Stimulated activated CD4-positive, alpha-beta T cell treated with anti-CD3 and anti-CD28 coated beads, Interleukin-4, amount 100 ng/mL, for 1 hour (primary cell): ENCODE measurements around the gene FLYWCH1.
A peak's percentile ranks its signal among the peaks of the same experiment; 100 is the strongest.

Experiments
- DNase-seq: peaks from one replicate; pipeline ENCODE4 v3.0.0-alpha.2; 2020

Gene FLYWCH1

DNA sequence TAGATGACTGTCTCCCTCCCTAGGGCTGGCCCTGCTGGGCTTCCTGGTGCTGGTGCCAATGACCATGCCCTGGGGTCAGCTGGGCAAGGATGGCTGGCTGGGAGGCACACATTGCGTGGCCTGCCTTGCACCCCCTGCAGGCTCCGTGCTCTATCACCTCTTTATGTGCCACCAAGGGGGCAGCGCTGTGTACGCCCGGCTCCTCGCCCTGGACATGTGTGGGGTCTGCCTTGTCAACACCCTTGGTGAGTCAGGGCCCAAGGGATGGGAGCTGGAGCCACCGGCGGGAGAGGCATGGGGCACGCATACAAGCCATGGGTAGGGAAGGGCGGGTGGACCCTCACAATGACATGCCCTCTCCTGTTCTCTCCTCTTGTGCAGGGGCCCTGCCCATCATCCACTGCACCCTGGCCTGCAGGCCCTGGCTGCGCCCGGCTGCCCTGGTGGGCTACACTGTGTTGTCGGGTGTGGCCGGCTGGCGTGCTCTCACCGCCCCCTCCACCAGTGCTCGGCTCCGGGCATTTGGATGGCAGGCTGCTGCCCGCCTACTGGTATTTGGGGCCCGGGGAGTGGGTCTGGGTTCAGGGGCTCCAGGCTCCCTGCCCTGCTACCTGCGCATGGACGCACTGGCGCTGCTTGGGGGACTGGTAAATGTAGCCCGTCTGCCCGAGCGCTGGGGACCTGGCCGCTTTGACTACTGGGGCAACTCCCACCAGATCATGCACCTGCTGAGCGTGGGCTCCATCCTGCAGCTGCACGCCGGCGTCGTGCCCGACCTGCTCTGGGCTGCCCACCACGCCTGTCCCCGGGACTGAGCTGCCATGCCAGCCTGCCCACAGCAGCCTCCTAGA is 59.6 kb downstream of the FLYWCH1 start:
- DNase-seq, result no peak

GRCh38 chr16:2971985-2972784 is 60.5 kb downstream of the FLYWCH1 start:
- no peak for DNase-seq

- no peak for DNase-seq
Measured at GRCh38 chr16:2973093-2973492, 61.4 kb downstream of the FLYWCH1 start.

GRCh38 chr16:2973605-2974318 is 62.0 kb downstream of the FLYWCH1 start:
- DNase-seq, result no peak

DNA sequence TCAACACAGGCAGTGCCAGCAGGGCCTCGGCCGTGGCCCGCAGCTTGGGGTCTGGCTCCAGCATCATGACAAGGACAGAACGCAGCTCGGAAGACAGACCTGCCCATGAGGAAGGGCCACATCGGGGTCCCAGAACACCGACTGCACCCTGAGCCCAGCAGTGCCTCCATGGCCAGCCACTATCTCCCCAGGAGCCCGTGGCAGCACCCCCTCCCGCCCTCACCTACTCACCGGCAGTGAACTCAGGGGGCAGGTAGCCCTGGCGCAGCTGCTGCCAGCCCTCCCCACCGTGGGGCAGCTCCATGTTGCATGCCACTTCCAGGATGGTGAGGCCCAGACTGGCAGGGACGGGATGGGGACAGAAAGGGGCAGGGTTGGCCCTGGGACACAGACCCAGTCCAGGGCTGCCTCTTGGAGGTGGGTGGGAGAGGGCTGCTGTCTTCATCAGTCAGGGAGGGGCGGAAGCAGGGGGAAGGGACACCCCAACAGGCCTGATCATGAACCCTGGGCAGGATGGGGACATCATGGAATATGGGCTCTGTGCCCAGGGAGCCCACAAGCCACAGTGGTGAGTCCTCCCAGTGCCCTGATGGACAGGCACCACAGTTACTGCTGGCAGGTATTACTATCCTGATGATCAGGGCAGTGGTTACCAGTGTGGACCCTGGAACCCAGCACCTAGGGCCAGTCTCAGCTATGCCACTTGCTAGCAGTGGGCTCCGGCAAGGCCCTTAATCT is 62.8 kb downstream of the FLYWCH1 start:
- no peak for DNase-seq

GRCh38 chr16:2975161-2975795 is 63.5 kb downstream of the FLYWCH1 start:
- no peak for DNase-seq

- DNase-seq, result no peak
Measured at GRCh38 chr16:2976201-2976600, 64.5 kb downstream of the FLYWCH1 start.

DNA sequence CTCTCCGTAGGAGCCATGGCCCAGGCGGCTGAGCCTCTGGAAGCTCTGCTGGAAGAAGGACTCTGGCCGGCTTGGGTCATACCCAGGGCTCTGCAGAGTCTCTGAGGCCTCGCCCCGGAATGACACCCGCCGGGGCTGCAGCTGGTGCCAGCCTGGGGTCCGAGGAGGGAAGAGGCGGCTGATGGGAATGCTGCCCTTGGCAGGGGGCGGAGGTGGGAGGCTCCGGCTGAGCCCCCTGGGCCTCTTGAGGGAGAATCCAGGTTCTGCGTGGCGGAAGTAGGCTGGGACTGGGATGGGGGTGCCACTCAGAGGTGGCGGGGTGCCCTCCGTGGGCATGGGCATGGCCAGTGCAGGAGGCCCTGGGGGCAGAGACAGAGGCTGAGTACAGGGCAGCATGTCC is 64.9 kb downstream of the FLYWCH1 start:
- no peak for DNase-seq

DNA sequence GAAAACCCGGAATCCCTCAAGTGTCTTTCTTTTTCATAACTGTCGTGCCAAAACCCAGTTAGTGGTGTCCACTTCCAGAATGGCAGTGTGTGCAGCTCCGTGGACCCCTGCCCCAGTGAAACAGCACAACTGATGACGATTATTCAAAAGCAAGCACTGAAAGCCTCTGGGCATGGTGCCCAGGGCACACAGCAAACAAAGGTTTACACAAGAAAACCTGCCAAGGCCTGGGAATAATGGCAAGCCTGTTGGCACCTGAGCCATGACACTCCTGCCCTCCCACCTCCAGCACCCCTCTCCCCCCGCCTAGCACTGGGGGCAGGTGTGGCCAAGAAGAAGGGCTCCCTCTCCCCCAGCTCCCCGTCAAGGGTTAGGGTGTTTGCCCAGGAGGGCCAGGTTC is 65.7 kb downstream of the FLYWCH1 start:
- no peak for DNase-seq

- no peak for DNase-seq
Measured at GRCh38 chr16:2979669-2980226, 68.0 kb downstream of the FLYWCH1 start.

GRCh38 chr16:2980227-2981176 is 68.8 kb downstream of the FLYWCH1 start, which contains the start of gene PKMYT1:
TSS of gene PKMYT1 (minus strand) at chr16:2980446. CDS start at chr16:2979657, 789 bp downstream.
- peak; percentile 97 for DNase-seq

DNA sequence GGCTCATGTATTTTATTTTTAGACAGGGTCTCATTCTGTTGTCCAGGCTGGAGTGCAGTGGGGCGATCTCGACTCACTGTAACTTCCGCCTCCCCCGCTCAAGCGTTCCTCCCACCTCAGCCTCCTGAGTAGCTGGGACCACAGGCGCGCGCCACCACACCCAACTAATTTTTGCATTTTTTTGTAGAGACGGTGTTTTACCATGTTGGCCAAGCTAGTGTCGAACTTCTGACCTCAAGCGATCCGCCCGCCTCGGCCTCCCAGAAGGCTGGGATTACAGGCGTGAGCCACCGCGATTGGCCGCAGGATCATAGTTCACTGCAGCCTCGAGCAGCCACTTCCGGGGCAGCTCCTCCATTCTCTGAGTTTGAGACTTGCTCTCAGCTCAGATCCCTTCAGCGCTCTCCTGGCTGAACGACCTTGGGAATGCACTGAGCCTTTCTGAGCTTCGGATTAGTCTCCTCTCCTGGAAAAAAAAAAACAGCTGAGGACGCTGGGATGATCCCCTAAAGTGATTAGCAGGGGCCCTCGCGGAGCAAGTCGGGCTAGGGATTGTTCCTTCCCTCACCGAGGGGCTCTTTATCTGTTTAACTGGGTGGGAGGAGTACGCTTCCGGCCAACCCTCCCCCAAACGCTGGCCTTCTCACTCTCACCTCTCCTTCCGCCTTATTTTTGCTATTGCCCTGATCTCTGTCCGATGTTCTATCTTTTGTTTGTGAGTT is 69.6 kb downstream of the FLYWCH1 start:
- DNase-seq, result no peak

- DNase-seq, result no peak
Measured at GRCh38 chr16:2981899-2982250, 70.1 kb downstream of the FLYWCH1 start.

- no peak for DNase-seq
Measured at GRCh38 chr16:2982402-2982801, 70.7 kb downstream of the FLYWCH1 start.

DNA sequence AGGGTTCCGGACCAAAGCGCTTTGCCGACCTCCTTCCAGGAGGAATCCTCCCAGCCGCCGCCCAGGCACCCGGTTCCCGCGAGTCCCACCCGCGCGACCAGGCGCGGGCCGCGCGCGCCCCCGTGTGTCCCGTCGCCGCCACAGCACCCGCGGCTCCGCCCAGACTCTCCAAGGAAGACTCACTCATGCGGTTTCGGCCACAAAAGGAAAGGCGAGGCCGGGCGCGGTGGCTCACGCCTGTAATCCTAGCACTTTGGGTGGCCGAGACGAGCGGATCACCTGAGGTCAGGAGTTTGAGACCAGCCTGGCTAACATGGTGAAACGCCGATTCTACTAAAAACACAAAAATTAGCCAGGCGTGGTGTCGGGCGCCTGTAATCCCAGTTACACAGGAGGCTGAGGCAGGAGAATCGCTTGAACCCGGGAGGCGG is 72.0 kb downstream of the FLYWCH1 start:
- DNase-seq, result peak; percentile 71

GRCh38 chr16:2985462-2985861 is 73.7 kb downstream of the FLYWCH1 start:
- no peak for DNase-seq

DNA sequence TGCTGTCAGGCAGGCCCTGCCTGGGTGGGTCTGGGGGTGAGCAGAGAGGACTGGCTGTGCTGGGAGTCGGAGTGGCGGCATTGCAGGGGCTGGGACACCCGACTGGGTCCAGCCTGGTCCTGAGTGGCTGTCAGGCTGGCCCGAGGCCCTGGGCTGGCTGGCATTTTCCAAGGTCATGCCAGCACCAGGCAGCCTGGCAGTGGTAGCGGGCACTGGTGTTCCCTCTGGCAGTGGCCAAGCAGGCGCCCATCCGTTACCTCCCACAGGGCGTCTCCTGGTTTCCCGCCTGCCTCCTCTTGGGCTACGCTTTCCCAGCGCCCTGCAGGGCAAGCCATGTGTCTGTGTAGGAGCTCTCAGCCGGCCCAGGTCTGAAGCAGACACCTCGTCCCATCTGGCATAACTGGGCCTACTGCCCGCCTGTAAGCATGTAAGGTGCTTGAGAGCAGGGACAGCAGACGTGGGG is 74.2 kb downstream of the FLYWCH1 start:
- DNase-seq, result no peak

GRCh38 chr16:2986623-2987188 is 75.0 kb downstream of the FLYWCH1 start:
- no peak for DNase-seq

GRCh38 chr16:2987286-2987685 is 75.6 kb downstream of the FLYWCH1 start:
- no peak for DNase-seq
